Activated effector memory CD4-positive, alpha-beta T cell treated with anti-CD3 and anti-CD28 coated beads, Interleukin-2, amount 50 U/mL, for 16 hours (primary cell): ENCODE data around the gene SLC25A12.
"Not testable (repeated sequence)": the region's sequence is repeated elsewhere in the genome, so short reads cannot be mapped to it uniquely, and the experiment has no call there.

ENCODE experiments used
- DNase-seq: peaks from one replicate; pipeline ENCODE4 v3.0.0-alpha.2; 2020

SLC25A12 gene

DNA sequence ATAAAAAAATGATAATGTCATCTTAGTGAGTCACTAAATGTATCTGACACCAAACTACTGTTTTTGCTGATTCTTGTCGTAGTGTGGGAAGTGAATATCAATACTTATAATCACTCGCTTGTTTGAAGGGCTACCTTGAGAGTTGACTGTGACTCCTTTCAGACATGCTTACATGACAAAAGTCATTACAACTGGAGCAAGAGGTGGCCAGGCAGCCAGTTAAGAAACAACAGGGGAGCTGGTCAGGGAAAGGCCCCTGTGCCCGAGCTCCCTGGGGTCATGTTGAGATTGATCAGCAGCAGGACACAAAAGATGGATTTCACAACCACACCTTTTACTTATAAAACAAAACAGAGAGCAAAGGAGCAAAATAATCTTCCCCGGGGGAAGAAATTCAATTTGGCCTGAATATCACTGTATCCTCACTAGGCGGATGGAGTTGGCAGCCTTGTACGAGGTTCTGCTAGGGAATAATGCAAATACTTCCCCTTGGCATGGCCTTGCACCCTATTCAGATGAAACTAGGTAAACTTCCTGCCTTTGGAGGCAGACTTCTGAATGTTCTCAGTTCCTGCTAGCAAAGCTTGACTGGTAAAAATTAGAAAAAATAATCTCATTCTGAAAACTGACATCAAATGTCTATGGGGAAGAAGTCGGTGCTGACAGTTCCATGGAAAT lies 105.6 kb downstream of the SLC25A12 start:
- DNase-seq, result no peak

DNA sequence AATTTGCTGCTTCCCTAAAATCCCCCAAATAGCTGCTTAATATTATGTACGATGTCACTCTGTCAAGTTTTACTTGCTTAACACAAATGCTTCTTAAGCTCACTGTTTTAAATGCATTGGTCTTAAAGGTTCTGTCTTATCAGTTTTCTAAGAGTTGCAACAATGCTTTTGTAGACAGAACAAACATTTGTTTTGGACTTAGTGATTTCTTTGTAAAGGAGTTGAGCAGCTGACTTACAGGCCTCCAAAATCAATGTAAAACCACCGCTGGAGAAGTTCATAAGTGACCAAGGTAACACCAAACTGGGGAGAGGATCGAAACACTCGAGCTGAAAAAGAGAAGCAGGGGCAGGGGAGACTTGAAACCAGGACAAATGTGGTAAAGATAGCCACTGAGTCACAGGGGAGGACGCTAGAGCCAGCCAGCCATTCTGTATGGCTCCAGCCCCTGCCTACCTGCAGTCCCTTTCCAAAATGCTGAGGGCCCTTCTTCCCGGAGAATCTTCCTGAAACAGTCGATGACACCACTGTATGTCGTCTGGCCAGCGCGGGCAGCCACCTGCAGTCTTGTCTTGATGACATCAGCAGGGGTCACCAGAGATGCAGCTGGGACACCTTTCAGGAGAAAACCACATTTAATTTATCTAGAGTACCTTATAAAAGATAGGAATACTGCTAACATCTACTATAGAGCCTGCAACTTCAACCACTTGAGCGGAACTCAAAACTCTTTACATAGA lies 106.5 kb downstream of the SLC25A12 start:
- no peak for DNase-seq

DNA sequence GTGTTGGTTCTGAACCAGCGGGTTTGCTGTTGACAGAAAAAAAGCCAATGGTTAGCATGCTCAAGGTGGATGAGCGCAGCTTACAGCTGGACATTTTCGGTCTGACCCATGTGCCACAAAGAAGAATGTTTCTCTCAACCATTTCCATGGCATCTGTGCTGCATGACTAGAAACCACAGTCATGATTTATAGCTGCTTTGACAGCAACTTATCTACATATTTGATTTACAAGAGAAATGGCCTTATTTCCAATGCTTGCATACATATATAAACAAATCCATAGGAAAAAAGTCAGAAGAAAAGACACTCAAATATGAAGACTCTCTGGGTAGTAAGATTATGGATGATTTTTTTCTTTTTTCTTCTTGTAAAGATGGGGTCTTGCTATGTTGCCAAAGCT lies 108.6 kb downstream of the SLC25A12 start:
- no peak for DNase-seq

DNA sequence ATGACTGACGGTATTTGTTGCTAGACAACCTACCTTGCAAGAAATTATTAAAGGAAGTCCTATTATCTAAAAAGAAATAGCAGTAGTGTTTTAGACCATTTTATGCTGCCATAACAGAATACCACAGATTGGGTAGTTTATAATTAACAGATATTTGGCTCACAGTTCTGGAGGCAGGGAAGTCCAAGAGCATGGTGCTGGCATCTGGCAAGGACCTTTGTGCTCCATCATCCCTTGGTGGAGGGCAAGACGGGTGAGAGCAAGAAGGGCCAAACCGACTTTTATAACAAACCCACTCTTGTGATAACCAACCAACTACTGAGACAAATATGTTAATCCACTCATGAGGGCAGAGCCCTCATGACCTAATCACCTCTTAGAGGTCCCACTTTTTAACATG lies 115.5 kb downstream of the SLC25A12 start:
- no peak for DNase-seq

DNA sequence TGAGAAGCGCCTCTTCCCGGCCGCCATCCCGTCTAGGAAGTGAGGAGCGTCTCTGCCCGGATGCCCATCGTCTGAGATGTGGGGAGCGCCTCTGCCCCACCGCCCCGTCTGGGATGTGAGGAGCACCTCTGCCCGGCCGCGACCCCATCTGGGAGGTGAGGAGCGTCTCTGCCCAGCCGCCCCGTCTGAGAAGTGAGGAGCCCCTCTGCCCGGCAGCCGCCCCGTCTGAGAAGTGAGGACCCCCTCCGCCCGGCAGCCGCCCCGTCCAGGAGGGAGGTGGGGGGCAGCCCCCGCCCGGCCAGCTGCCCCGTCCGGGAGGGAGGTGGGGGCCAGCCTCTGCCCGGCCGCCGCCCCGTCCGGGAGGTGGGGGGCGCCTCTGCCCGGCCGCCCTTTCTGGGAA lies 119.5 kb downstream of the SLC25A12 start:
- DNase-seq, result not testable (repeated sequence)

DNA sequence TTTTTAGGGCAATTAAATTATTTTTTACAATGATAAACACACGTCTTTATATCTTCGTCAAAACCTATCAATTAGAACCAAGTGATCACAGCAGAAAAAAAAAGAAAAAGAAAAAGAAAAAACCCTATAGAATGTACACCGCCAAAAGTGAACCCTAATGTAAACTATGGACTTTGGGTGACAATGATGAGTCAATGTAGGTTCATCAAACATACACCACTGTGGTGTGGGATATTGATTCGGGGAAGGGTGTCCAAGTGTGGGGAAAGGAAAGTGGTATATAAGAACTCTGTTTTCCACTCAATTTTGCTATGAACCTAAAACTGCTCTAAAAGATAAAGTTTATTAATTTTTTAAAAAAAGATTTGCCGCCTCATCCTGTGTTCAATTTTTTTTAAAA lies 121.7 kb downstream of the SLC25A12 start:
- no peak for DNase-seq

DNA sequence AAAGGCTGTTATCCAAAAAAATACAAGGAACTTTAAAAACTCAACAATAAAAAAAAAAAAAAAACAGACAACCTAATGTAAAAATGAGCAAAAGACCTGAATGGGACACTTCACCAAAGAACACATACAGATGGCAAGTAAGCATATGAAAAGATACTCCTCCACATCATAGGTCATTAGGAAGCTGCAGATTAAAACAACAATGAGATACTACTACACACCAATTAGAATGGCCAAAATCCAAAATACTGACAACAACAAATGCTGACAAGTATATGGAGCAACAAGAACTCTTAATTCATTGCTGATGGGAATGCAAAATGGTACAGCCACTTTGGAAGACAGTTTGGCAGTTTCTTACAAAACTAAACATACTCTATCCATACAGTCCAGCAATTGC lies 122.6 kb downstream of the SLC25A12 start:
- DNase-seq, result no peak

DNA sequence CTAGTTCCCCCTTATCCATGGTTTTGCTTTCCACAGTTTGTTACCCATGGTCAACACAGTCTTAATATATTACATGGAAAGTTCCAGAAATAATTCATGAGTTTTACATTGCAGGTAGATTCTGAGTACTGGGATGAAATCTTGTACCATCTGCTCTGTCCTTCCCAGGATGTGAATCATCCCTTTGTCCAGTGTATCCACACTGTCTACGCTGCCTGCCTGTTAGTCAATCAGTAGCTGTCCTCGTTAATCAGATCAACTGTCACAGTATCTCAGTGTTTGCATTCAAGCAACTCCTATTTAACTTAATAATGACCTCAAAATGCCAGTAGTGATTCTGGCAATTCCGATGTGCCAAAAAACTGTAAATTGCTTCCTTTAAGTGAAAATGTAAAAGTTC lies 130.4 kb downstream of the SLC25A12 start:
- no peak for DNase-seq

DNA sequence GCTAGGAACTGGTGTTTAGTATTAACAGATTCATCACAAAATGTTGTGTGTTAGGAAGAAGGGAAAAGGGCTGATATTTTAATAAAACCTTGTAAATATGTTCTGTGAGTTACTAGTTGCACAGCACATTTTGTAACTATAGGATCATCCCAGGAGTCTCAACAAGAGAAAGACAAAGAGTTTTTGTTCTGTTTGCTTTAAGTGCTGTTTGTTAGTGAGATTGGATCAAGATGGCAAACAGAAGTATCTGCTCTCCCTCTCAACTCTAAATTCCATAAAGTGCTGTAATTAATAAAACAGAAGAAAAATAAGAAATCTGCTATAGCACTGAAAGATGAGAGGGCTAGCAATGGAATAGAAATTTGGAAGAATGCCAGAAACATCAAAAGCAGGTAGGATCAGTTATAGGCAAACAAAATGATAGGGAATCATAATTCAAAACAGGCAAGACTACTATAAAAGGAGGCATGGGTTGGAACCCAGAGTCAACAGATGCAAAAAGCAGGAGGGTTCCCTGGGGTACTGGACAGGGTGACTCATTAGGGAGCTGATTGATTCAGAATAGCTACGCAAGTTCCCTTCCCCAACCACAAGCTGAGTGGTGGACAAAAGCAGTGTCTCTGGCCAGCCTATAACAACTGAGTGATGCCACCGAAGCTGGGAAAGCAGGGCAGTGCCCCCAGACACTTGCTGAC lies 131.0 kb downstream of the SLC25A12 start:
- DNase-seq, result no peak

DNA sequence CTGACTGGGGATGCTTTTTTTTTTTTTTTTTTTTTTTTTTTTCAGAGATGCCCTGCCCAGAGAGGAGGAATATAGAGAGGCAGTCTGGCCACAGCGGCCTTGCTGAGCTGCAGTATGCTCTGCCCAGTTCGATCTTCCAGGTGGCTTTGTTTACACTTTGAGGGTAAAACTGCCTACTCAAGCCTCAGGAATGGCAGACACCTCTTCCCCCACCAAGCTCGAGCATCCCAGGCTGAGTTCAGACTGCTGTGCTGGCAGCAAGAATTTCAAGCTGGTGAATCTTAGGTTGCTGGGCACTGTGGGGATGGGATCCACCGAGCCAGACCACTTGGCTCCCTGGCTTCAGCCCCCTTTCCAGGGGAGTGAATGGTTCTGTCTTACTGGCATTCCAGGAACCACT lies 132.9 kb downstream of the SLC25A12 start:
- not testable (repeated sequence) for DNase-seq

DNA sequence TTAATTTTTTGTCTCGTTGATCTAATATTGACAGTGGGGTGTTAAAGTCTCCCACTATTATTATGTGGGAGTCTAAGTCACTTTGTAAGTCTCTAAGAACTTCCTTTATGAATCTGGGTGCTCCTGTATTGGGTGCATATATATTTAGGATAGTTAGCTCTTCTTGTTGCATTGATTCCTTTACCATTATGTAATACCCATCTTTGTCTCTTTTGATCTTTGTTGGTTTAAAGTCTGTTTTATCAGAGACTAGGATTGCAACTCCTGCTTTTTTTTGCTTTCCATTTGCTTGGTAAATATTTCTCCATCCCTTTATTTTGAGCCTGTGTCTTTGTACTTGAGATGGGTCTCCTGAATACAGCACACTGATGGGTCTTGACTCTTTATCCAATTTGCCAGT lies 135.3 kb downstream of the SLC25A12 start:
- DNase-seq, result not testable (repeated sequence)

DNA sequence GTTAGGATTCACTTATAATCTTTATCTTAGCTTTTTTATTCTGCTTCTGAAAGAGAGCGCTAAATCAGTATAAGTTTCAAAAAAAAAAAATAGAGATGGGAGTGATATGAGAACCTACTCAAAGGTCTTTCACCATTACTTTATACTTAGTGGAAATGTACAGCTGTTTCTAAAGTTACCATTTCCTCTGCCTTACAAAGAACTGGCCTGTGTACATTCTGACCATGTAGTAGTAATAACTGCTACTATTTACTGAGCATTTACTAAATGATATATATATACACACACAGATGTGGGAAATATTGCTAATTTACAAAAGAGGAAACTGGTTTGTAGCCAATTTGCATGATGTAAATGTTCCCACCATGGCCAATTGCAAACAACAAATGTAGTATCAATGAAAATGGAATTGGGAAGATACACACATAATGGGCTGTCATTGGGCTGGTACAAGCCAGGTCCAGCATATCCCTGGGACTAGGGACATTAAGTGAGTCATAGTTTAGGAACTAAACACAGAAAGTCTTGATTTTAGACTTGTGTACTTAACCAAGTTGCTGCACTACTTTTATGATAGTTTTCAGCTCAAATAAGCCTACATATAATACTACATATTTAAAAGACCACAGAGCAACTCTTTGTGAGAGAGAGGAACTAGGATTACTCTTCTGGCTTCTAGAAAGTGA lies 139.6 kb downstream of the SLC25A12 start:
- no peak for DNase-seq

DNA sequence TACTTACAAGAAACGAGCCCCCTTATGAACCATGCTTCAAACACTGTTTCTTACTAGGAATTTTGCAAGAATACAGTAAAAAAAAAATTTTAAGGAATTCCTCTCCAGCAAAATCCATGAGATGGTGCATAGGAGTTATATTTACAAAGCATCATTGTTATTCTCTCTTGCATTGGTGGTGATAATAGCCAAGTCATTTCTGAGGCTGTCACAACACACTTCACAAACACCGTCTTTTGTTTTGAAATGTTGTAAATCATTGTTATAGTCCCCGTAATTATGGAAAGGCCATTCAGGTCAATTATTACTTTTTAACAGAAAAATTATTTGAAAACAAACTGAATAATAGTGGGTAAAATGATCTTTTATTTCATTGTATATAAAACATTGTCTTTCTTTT lies 146.7 kb downstream of the SLC25A12 start:
- DNase-seq, result no peak

DNA sequence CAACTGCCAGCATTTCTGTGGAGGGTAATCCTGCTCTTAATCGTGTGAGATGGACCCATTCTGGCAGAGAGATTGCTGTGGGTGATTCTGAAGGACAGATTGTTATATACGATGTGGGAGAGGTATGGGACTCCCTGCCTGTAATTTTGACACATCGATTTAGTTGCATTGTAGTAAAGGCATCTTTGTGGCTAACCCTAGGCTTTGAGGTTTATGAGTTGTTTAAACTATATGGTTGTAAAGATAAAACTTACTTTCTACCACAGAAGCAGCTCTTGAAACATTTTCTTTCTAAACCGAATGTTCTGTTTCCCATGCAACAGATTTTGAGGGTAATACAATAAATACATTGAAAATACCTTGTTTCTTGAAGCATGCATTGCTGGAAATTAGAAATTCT lies 148.2 kb downstream of the SLC25A12 start:
- DNase-seq, result no peak

DNA sequence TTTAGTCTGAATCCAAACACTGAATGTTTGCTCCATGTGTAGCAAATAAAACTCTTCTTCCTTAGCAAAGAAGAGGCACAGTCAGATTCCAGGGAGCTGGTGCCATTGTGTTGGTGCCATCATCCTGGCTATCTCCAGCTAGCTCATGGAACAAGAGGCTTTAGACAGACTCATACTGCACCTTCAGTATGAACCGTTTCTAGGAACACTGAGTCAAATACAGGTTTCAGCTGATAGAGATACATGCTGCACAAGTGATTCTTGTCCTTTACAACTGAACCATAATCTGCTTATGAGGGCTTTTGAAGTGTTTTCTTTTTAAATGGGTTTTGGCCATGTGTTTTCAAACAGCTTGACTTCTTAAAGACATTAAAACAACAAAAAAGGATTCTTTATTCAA lies 148.9 kb downstream of the SLC25A12 start:
- DNase-seq, result no peak

DNA sequence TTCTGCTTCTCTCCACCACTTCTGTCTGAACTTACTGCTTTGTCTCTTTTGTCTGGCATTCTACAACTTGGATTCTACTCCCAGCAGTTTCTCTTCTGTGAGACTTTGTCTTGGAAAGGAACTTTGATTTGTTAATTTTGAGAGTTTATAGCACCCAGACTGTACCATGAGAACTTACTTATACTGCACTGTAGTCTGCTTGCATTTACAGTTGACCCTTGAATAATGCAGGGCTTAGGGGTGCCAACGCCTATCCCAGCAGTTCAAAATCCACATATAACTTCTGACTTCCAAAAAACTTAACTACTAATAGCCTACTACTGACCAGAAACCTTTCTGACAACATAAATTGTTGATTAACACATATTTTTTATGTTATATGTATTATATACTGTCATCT lies 151.3 kb downstream of the SLC25A12 start:
- DNase-seq, result no peak

DNA sequence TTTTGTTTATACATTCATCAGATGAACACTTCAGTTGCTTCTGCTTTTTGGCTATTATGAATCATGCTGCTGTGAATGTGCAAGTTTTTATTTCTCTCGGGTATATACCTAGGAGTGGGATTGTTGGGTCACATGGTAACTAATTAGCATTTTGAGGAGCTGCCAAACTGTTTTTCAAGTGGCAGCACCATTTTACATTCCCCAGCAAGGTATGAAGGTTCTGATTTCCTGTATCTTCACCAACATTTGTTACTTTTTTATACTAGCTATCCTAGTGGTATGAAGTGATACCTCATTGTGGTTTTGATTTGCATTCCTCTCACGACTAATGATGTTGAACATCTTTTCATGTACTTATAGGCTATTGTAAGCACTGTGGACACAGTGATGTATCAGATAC lies 152.9 kb downstream of the SLC25A12 start:
- DNase-seq, result no peak

DNA sequence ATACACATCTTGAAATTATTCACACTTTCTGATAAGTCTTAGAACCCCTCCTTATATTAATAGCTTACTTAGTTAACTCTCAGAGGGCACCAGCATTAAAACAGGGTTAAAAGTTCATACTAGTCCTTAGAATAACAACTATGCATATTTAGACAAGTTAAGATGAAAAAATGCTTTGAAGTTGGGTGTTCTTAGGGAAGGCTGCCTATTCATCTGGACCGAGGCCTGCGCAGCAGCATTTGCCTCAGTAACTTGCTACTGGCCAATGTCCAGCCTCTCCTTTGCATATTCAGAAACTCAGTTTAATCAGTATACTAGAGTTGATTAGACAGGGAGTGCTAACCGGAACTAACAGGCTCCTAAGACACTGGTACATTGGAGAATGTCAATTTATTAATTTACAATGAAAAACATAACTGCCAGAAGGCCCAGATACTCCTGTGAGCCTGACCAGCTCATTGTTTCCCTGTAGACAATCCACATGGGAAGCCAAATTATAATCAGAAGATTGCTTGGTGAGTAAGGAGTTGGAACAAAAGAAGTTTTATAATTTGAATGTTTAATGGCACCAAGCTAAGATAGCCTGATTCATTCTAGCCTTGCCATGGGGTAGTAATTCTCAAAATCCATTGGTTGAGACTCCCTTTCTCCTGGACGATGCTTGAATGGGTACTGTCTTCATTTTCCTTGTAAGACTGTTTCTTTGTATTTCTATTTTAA lies 157.9 kb downstream of the SLC25A12 start:
- no peak for DNase-seq
